ENCODE results near the gene AKR1E2.

DNA sequence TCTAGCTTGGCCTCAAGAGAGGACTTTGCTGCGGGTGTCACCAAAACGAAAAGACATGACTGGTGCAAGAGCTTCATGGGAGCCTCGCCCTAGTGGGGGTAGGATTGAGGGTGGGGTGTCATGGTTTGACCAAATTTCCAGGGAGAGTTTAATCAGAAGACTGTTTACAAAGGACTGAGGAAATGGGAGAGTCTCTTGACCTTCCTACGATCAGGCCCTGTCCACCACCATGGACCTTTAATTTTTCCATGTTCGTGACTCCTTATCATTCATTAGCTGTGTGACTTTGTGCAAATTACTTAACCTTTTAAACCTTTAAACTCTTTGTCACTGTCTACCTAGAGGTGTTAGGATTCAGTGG lies 23.0 kb downstream of the AKR1E2 start:
- no peak for TF ChIP-seq EZH2phosphoT487 (IDR thresholded peaks at IDR 0.05; ENCODE audit: borderline replicate concordance, low read length)
- TF ChIP-seq, protein P1, sequence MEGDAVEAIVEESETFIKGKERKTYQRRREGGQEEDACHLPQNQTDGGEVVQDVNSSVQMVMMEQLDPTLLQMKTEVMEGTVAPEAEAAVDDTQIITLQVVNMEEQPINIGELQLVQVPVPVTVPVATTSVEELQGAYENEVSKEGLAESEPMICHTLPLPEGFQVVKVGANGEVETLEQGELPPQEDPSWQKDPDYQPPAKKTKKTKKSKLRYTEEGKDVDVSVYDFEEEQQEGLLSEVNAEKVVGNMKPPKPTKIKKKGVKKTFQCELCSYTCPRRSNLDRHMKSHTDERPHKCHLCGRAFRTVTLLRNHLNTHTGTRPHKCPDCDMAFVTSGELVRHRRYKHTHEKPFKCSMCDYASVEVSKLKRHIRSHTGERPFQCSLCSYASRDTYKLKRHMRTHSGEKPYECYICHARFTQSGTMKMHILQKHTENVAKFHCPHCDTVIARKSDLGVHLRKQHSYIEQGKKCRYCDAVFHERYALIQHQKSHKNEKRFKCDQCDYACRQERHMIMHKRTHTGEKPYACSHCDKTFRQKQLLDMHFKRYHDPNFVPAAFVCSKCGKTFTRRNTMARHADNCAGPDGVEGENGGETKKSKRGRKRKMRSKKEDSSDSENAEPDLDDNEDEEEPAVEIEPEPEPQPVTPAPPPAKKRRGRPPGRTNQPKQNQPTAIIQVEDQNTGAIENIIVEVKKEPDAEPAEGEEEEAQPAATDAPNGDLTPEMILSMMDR (IDR thresholded peaks at IDR 0.05; ENCODE audit: low read depth, low read length, poor library complexity, severe bottlenecking): no peak
